ENCODE results near the gene CEP192.
"Not testable (repeated sequence)": the region's sequence is repeated elsewhere in the genome, so short reads cannot be mapped to it uniquely, and the experiment has no call there.

Gene CEP192

DNA sequence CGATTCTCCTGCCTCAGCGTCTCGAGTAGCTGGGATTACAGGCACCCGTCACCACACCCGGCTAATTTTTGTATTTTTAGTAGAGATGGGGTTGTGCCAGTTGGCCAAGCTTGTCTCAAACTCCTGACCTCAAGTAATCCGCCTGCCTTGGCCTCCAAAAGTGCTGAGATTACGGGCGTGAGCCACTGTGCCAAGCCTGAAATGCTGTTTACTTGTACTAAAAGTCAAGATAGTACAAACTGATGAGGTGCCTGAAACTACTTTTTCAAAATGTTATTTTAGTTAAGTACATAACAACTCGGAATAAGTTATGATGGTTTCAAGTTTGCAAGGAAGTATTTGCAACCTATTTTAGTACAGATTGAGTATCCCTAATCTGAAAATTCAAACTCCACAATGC is 85.7 kb downstream of the CEP192 start:
- DNase-seq (ENCODE audit: insufficient read length, low spot score): no peak
- FAIRE-seq: no peak
- TF ChIP-seq, protein P1, sequence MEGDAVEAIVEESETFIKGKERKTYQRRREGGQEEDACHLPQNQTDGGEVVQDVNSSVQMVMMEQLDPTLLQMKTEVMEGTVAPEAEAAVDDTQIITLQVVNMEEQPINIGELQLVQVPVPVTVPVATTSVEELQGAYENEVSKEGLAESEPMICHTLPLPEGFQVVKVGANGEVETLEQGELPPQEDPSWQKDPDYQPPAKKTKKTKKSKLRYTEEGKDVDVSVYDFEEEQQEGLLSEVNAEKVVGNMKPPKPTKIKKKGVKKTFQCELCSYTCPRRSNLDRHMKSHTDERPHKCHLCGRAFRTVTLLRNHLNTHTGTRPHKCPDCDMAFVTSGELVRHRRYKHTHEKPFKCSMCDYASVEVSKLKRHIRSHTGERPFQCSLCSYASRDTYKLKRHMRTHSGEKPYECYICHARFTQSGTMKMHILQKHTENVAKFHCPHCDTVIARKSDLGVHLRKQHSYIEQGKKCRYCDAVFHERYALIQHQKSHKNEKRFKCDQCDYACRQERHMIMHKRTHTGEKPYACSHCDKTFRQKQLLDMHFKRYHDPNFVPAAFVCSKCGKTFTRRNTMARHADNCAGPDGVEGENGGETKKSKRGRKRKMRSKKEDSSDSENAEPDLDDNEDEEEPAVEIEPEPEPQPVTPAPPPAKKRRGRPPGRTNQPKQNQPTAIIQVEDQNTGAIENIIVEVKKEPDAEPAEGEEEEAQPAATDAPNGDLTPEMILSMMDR (IDR thresholded peaks at IDR 0.05; ENCODE audit: insufficient read depth, missing control alignments): no peak

DNA sequence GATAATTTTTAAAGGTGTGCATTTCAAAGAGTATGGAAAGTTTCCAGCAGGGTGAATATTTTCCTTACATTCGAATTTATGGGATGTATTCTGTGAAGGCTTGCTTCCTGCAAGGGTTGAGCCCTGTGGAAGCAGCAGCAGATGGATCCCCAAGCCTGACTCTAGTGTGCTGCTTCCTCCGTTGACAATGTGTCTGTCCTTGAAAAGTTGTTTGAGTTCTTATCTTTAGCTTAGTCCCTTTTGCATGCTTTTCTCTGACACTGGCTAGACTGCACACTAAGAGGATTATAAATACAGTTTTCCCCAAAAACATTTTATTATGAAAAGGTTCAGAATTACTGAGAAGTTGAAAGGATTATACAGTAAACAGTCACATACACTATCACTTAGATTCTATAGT is 86.3 kb downstream of the CEP192 start:
- DNase-seq (ENCODE audit: insufficient read length, low spot score): no peak
- no peak for FAIRE-seq
- TF ChIP-seq, protein P1 (IDR thresholded peaks at IDR 0.05; ENCODE audit: insufficient read depth, missing control alignments): no peak

DNA sequence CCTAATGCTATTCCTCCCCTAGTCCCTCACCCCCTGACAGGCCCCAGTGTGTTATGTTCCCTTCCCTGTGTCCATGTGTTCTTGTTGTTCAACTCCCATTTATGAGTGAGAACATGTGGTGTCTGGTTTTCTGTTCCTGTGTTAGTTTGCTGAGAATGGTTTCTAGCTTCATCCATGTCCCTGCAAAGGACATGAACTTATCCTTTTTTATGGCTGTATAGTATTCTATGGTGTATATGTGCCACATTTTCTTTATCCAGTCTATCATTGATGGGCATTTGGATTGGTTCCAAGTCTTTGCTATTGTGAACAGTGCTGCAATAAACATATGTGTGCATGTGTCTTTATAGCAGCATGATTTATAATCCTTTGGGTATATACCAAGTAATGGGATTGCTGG is 86.9 kb downstream of the CEP192 start:
- not testable (repeated sequence) for DNase-seq (ENCODE audit: insufficient read length, low spot score); FAIRE-seq

DNA sequence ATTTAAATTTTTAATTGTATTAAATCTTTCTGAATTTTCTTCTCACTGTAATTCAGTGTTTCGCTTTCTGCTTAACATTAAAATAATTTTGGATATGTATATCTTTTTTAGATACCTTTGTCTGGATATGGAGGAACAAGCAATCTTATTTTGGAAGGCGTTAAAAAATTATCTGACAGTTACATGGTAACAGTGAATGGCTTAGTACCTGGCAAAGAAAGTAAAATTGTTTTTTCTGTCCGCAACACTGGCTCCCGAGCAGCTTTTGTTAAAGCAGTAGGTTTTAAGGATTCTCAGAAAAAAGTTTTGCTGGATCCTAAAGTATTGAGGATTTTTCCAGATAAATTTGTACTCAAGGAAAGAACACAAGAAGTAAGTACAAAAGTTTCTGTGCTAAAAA is 95.7 kb downstream of the CEP192 start:
- FAIRE-seq (no peak), DNase-seq (ENCODE audit: insufficient read length, low spot score) (no peak)
- TF ChIP-seq, protein P1 (IDR thresholded peaks at IDR 0.05; ENCODE audit: insufficient read depth, missing control alignments): no peak

DNA sequence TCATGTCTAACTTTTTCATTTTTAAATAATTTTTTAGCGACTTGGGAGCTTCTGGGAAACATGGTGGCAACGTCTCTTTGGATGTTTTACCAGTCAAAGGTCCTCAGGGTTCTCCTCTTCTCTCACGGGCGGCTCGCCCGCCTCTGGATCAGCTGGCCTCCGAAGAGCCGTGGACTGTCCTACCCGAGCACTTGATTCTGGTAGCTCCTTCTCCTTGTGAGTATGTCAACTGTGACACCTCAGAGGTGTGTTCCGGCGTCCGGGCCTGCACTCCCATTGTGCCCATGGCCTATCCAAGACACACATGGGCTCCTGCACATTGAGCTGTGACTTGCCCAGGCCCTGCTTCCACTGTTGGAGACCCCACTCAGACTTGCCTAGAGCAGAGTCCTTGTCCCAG is 104.3 kb downstream of the CEP192 start:
- FAIRE-seq: no peak
- TF ChIP-seq, protein P1 (IDR thresholded peaks at IDR 0.05; ENCODE audit: insufficient read depth, missing control alignments): no peak
- no peak for DNase-seq (ENCODE audit: insufficient read length, low spot score)

DNA sequence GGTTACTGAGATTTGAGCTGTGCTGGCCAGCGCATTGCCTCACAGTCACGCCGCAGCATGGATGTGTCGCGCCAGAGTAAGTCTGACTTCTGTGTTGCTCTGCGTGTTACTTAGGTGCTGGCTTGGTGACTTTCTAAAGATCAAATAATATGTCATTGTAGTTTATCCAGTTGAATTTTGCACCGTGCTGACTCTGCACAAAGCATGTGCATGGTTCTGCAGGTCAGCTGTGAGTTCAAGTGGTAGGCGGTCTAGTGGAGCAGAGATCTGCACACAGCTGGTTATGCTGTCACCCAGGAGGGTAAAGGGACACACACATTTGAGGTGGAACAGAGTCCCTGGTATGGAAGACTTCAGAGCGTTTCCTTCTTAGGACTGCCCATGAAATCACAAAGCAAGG is 105.1 kb downstream of the CEP192 start:
- TF ChIP-seq, protein P1 (IDR thresholded peaks at IDR 0.05; ENCODE audit: insufficient read depth, missing control alignments): no peak
- DNase-seq (ENCODE audit: insufficient read length, low spot score) (no peak), FAIRE-seq (no peak)

DNA sequence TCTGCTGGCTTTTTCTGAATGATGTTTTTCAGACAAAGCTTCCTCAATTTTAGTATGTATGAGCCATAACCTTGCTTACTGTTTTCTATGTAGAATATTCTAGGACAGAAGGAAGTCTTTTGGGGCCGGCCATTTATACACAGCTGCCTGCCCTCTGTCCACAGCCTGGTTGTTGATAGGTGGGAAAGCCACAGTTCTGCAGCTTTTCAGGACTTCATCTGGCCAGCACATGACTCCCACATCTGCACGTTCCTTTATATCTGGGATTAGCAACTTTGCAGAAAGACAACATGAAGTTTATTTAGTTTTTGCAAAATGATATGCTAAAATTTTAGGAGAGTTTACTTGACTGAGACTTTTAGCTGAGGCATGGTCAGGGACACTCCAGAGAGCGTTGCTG is 105.6 kb downstream of the CEP192 start:
- TF ChIP-seq, protein P1 (IDR thresholded peaks at IDR 0.05; ENCODE audit: insufficient read depth, missing control alignments): no peak
- no peak for FAIRE-seq
- DNase-seq (ENCODE audit: insufficient read length, low spot score): no peak

DNA sequence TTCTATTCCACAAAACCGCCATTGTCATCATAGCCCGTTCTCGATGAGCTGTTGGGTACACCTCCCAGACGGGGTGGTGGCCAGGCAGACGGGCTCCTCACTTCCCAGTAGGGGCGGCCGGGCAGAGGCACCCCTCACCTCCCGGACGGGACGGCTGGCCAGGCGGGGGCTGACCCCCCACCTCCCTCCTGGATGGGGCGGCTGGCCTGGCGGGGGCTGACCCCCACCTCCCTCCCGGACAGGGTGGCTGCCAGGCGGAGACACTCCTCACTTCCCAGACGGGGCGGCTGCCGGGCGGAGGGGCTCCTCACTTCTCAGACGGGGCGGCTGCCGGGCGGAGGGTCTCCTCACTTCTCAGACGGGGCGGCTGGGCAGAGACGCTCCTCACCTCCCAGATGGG is 106.9 kb downstream of the CEP192 start:
- DNase-seq (ENCODE audit: insufficient read length, low spot score); FAIRE-seq: not testable (repeated sequence)

Data from D721Med (cell line).